Neural cell (in vitro differentiated cells): ENCODE measurements around the gene SLC12A5. TPM values are rescaled to one million over a fixed set of nuclear protein-coding genes. Genes with fewer than 3 reads are reported as not detected.

Experiments
- H2AFZ ChIP-seq: fragments of 200-600, 300-800 bp; sonication (generic), shearing (Covaris generic); 2 replicates; pipeline ENCODE4 v1.6.0; 2014; ENCODE audit warnings: low read depth, mild to moderate bottlenecking, antibody characterized with exemption, low read length, moderate library complexity
- H3F3A ChIP-seq: fragments of 200-600 bp; shearing (Covaris generic); 2 replicates; pipeline ENCODE4 v1.6.1; 2016; ENCODE audit warnings: mild to moderate bottlenecking, moderate library complexity, mixed read lengths, antibody characterized with exemption, low read length; ENCODE audit not compliant: insufficient read depth, poor library complexity, severe bottlenecking
- H3K27ac ChIP-seq: fragments of 200-600, 300-800 bp; sonication (generic), shearing (Covaris generic); 2 replicates; pipeline ENCODE4 v1.5.1; 2014; ENCODE audit warnings: mild to moderate bottlenecking, low read length, moderate library complexity
- H3K27me3 ChIP-seq: fragments of 300-800, 200-600 bp; sonication (generic), shearing (Covaris generic); 2 replicates; pipeline ENCODE4 v1.6.0; 2014; ENCODE audit warnings: mild to moderate bottlenecking, low read depth, low read length, moderate library complexity; ENCODE audit not compliant: insufficient read depth
- H3K36me3 ChIP-seq: fragments of 300-800, 200-600 bp; sonication (generic), shearing (Covaris generic); 2 replicates; pipeline ENCODE4 v1.5.1; 2014; ENCODE audit warnings: mild to moderate bottlenecking, antibody characterized with exemption, low read length, moderate library complexity; ENCODE audit not compliant: insufficient read depth
- H3K4me2 ChIP-seq: fragments of 300-800, 200-600 bp; sonication (generic), shearing (Covaris generic); 2 replicates; pipeline ENCODE4 v1.6.0; 2014; ENCODE audit warnings: mild to moderate bottlenecking, low read length
- H3K4me3 ChIP-seq: fragments of 300-800, 200-600 bp; sonication (generic), shearing (Covaris generic); 2 replicates; pipeline ENCODE4 v1.5.1; 2014; ENCODE audit warnings: mild to moderate bottlenecking, low read length, moderate library complexity
- H3K79me2 ChIP-seq: fragments of 200-600 bp; shearing (Covaris generic); replicated peaks from 2 replicates; pipeline ENCODE4 v1.6.0; 2014; ENCODE audit warnings: mild to moderate bottlenecking, low read length, moderate library complexity; ENCODE audit not compliant: insufficient read depth
- H3K9ac ChIP-seq: fragments of 300-800, 200-600 bp; sonication (generic), shearing (Covaris generic); 2 replicates; pipeline ENCODE4 v1.6.1; 2016; ENCODE audit warnings: mild to moderate bottlenecking, low read length, mixed read lengths
- H3K9me2 ChIP-seq: fragments of 200-600 bp; shearing (Covaris generic); 2 replicates; pipeline ENCODE4 v1.6.1; 2016; ENCODE audit warnings: mild to moderate bottlenecking, low read length, mixed read lengths; ENCODE audit not compliant: insufficient read depth
- H3K9me3 ChIP-seq: fragments of 200-600, 300-800 bp; sonication (generic), shearing (Covaris generic); 2 replicates; pipeline ENCODE4 v1.6.1; 2016; ENCODE audit warnings: mild to moderate bottlenecking, mixed run types, low read length, moderate library complexity, mixed read lengths
- H4K20me1 ChIP-seq: fragments of 200-600 bp; shearing (Covaris generic); 2 replicates; pipeline ENCODE4 v1.6.1; 2016; ENCODE audit warnings: mild to moderate bottlenecking, mixed run types; ENCODE audit not compliant: insufficient read depth
- CTCF ChIP-seq: fragments of 450-650 bp; IDR thresholded peaks from 2 replicates; pipeline ENCODE4 v1.5.1; 2014; ENCODE audit warnings: antibody characterized with exemption, mild to moderate bottlenecking, moderate library complexity; ENCODE audit not compliant: poor library complexity, severe bottlenecking
- EP300 ChIP-seq: fragments of 450-650 bp; conservative IDR thresholded peaks from 2 replicates; pipeline ENCODE4 v1.6.1; 2014; ENCODE audit warnings: antibody characterized with exemption, mild to moderate bottlenecking, moderate library complexity; ENCODE audit not compliant: poor library complexity, severe bottlenecking
- EZH2 ChIP-seq: fragments of 200-600, 300-800 bp; shearing (Covaris generic), sonication (generic); IDR thresholded peaks from 2 replicates; pipeline ENCODE4 v1.6.1; 2014; ENCODE audit warnings: antibody characterized with exemption, low read length, borderline replicate concordance, mild to moderate bottlenecking; ENCODE audit not compliant: insufficient read depth, poor library complexity, severe bottlenecking
- MXI1 ChIP-seq: fragments of 450-650 bp; conservative IDR thresholded peaks from 2 replicates; pipeline ENCODE4 v1.6.1; 2014; ENCODE audit warnings: antibody characterized with exemption, mild to moderate bottlenecking; ENCODE audit not compliant: poor library complexity, severe bottlenecking
- POLR2AphosphoS5 ChIP-seq: IDR thresholded peaks from 2 replicates; pipeline ENCODE4 v1.6.1; 2012
- RAD21 ChIP-seq: fragments of 450-650 bp; conservative IDR thresholded peaks from 2 replicates; pipeline ENCODE4 v1.6.1; 2014; ENCODE audit warnings: antibody characterized with exemption, mild to moderate bottlenecking, moderate library complexity
- SMC3 ChIP-seq: fragments of 450-650 bp; conservative IDR thresholded peaks from 2 replicates; pipeline ENCODE4 v1.6.1; 2014; ENCODE audit warnings: antibody characterized with exemption, mild to moderate bottlenecking, moderate library complexity; ENCODE audit not compliant: poor library complexity
- TAF1 ChIP-seq: IDR thresholded peaks from 2 replicates; pipeline ENCODE4 v1.6.1; 2012; ENCODE audit warnings: low read depth
- polyA plus RNA-seq: library from polyadenylated mRNA; depleted of rRNA; stranded (reverse); fragments of >200 nt; gene quantifications from 2 replicates; pipeline ENCODE4 v1.2.3, GENCODE V29; 2014
- TF ChIP-seq, protein P1 (sequence below): IDR thresholded peaks from 2 replicates; pipeline ENCODE4 v1.6.1; 2012; ENCODE audit warnings: borderline replicate concordance

SLC12A5 gene
- polyA plus RNA-seq, 1 donor from 2014 or later: 53.1 TPM

- Histone ChIP-seq H3K4me3 (no peak overlapping the region), H3K9me3 (no peaks in the 10 kb centered on the region), H3K36me3 (peaks cover 9% of the 10 kb centered on the region), H4K20me1 (no peaks in the 10 kb centered on the region), H3K9ac (no peak overlapping the region), H3K9me2 (no peaks in the 10 kb centered on the region), H3K27me3 (no peaks in the 10 kb centered on the region), H3K4me2 (no peak overlapping the region), H3K79me2 (peaks cover 43% of the 10 kb centered on the region), H2AFZ (no peak overlapping the region), H3K27ac (no peak overlapping the region), H3F3A (no peaks in the 10 kb centered on the region)
- TF ChIP-seq TAF1 (no peak), MXI1 (no peak), EP300 (no peak), CTCF (no peak), EZH2 (no peak), RAD21 (no peak), POLR2AphosphoS5 (no peak), SMC3 (no peak)
- TF ChIP-seq, protein P1, sequence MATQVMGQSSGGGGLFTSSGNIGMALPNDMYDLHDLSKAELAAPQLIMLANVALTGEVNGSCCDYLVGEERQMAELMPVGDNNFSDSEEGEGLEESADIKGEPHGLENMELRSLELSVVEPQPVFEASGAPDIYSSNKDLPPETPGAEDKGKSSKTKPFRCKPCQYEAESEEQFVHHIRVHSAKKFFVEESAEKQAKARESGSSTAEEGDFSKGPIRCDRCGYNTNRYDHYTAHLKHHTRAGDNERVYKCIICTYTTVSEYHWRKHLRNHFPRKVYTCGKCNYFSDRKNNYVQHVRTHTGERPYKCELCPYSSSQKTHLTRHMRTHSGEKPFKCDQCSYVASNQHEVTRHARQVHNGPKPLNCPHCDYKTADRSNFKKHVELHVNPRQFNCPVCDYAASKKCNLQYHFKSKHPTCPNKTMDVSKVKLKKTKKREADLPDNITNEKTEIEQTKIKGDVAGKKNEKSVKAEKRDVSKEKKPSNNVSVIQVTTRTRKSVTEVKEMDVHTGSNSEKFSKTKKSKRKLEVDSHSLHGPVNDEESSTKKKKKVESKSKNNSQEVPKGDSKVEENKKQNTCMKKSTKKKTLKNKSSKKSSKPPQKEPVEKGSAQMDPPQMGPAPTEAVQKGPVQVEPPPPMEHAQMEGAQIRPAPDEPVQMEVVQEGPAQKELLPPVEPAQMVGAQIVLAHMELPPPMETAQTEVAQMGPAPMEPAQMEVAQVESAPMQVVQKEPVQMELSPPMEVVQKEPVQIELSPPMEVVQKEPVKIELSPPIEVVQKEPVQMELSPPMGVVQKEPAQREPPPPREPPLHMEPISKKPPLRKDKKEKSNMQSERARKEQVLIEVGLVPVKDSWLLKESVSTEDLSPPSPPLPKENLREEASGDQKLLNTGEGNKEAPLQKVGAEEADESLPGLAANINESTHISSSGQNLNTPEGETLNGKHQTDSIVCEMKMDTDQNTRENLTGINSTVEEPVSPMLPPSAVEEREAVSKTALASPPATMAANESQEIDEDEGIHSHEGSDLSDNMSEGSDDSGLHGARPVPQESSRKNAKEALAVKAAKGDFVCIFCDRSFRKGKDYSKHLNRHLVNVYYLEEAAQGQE: no peak
Observed at GRCh38 chr20:46076806-46077205, 47.8 kb downstream of the SLC12A5 start.

DNA sequence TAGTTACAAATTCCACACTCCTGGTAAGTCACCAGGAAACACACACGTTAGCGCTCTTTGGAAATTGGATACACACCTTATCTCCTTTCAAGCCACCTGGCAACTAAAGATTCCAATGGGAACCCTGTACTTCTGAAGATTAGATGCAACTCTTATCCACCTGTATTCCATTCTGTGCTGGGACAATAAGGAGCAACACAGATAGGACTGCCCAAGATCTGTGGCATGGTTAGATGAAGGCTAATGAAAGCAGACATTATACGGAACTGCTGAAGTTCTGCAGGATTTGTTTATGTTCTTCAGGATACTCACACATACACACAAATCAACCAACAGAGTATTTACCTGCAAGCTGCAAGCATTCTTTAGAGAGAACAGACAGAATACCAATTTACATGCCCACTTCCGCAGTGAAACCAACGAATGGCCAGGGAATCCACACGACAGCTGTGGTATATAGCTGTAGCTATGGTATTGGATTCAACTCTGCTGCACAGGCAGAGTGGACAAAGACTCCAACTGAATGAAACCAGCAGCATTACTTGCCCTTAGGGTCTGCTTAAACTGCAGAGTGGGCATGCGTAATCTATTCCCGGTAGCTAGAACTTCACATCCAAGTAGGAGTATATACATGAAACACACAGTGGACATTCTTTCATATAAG is 48.8 kb downstream of the SLC12A5 start:
- H3K79me2 ChIP-seq: peaks cover 52% of the 10 kb centered on the region
- TF ChIP-seq RAD21: no peak
- TF ChIP-seq, protein P1: no peak
- peak; percentile 11 for TF ChIP-seq POLR2AphosphoS5
- no peak overlapping the region for H3K9ac ChIP-seq
- no peak overlapping the region for H2AFZ ChIP-seq
- H3K4me2 ChIP-seq: no peak overlapping the region
- H3K4me3 ChIP-seq: no peak overlapping the region
- H3K9me3 ChIP-seq: no peaks in the 10 kb centered on the region
- H3F3A ChIP-seq: no peaks in the 10 kb centered on the region
- H3K36me3 ChIP-seq: peaks cover 9% of the 10 kb centered on the region
- H3K9me2 ChIP-seq: no peaks in the 10 kb centered on the region
- peaks cover 3% of the 10 kb centered on the region for H4K20me1 ChIP-seq
- no peaks in the 10 kb centered on the region for H3K27me3 ChIP-seq
- H3K27ac ChIP-seq: no peak overlapping the region
